ENCODE measurements around the gene NSUN5. TPM values are rescaled to one million over a fixed set of nuclear protein-coding genes. Genes with fewer than 3 reads are reported as not detected.

The NSUN5 gene
- total RNA-seq, 6 experiments from 2014 or later = 14.1 to 24.0 (median 19.8) TPM

GRCh38 chr7:73352784-73353183 is 44.2 kb upstream of the NSUN5 start:
- no peak for DNase-seq
- Mint-ChIP-seq H3K36me3 (ENCODE audit: low read depth) (0 out of 2 replicates have a peak, but pooled peaks cover 4% of the 10 kb centered on the region), H3K27ac (no peak overlapping the region), H3K4me3 (no peak overlapping the region), H3K4me1 (ENCODE audit: low read depth) (peaks cover 1% of the 10 kb centered on the region; the same call in 1 of the 2 replicates), H3K27me3 (ENCODE audit: insufficient read depth) (peaks cover 50% of the 10 kb centered on the region), H3K9me3 (no peaks in the 10 kb centered on the region; the same call in 1 of the 2 replicates)
- TF ChIP-seq CTCF (IDR thresholded peaks at IDR 0.05) = no peak

- Mint-ChIP-seq H3K9me3 (no peaks in the 10 kb centered on the region; the same call in 1 of the 2 replicates), H3K4me1 (ENCODE audit: low read depth) (no peaks in the 10 kb centered on the region), H3K4me3 (no peak overlapping the region), H3K27me3 (ENCODE audit: insufficient read depth) (peaks cover 54% of the 10 kb centered on the region), H3K27ac (no peak overlapping the region), H3K36me3 (ENCODE audit: low read depth) (0 out of 2 replicates have a peak, but pooled peaks cover 4% of the 10 kb centered on the region)
- no peak for DNase-seq
- no peak for TF ChIP-seq CTCF (IDR thresholded peaks at IDR 0.05)
Observed at GRCh38 chr7:73351447-73352167, 43.0 kb upstream of the NSUN5 start.

- DNase-seq = no peak
Observed at GRCh38 chr7:73350306-73351068, 41.9 kb upstream of the NSUN5 start.

DNA sequence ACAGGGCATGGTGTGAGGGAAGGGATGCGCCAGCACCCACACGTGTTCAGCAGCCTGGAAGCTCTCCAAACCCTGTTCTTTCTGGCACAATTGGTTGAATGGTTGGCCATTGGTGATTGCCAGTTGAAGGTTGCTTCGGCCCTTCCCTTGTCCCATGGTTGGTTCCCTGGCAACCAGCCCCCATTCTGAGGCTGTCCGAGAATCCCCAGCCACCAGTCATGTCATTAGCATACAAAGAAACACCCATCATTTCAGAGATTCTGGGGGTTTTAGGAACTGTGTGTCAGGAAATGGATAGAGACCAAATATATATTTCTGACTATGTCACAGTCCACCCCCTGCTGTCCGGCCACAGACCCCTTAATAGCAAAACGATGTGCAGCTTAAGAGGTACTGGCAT is 41.1 kb upstream of the NSUN5 start:
- TF ChIP-seq CTCF (IDR thresholded peaks at IDR 0.05) = no peak
- Mint-ChIP-seq H3K4me3 (no peak overlapping the region), H3K27ac (no peak overlapping the region), H3K4me1 (ENCODE audit: low read depth) (no peaks in the 10 kb centered on the region), H3K36me3 (ENCODE audit: low read depth) (0 out of 2 replicates have a peak, but pooled peaks cover 4% of the 10 kb centered on the region), H3K9me3 (no peaks in the 10 kb centered on the region; the same call in 1 of the 2 replicates), H3K27me3 (ENCODE audit: insufficient read depth) (peaks cover 55% of the 10 kb centered on the region)
- DNase-seq = no peak

More at GRCh38 chr7:73350306-73351068, 41.9 kb upstream of the NSUN5 start:
- Mint-ChIP-seq H3K27me3 (ENCODE audit: insufficient read depth) (peaks cover 55% of the 10 kb centered on the region), H3K36me3 (ENCODE audit: low read depth) (0 out of 2 replicates have a peak, but pooled peaks cover 4% of the 10 kb centered on the region), H3K27ac (no peak overlapping the region), H3K4me3 (no peak overlapping the region), H3K9me3 (no peaks in the 10 kb centered on the region; the same call in 1 of the 2 replicates), H3K4me1 (ENCODE audit: low read depth) (no peaks in the 10 kb centered on the region)
- no peak for TF ChIP-seq CTCF (IDR thresholded peaks at IDR 0.05)

DNA sequence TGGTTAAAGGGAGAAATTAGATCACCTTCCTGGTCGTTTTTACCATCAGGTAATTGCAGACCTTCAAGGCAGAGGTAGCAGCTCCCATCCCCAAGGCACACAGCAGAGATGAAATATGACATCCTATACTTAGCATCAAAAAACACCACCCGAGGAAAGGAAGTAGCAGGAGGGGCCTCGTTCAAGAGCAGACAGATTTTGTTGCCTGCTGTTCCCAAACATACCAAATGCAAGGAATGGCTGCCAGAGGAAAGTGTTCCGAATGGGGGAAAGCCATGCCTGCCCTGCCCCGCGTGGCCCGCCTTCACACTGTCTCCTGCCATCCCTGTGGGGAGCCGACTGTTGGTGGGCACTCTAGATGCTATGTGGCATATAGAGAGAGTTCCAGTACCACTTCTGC is 37.3 kb upstream of the NSUN5 start:
- TF ChIP-seq CTCF (IDR thresholded peaks at IDR 0.05) = no peak

More for the DNA sequence above, 37.3 kb upstream of the NSUN5 start:
- Mint-ChIP-seq H3K4me1 (ENCODE audit: low read depth) (peaks cover 14% of the 10 kb centered on the region), H3K27ac (no peak overlapping the region), H3K36me3 (ENCODE audit: low read depth) (0 out of 2 replicates have a peak, but pooled peaks cover 4% of the 10 kb centered on the region), H3K4me3 (no peak overlapping the region), H3K9me3 (no peaks in the 10 kb centered on the region), H3K27me3 (ENCODE audit: insufficient read depth) (peaks cover 43% of the 10 kb centered on the region)
- no peak for DNase-seq
